ENCODE results near the gene CPNE8. TPM values are rescaled to one million over a fixed set of nuclear protein-coding genes. Genes with fewer than 3 reads are reported as not detected.

Gene CPNE8
- total RNA-seq, 1 donor from 2014 or later: 9.4 TPM

DNA sequence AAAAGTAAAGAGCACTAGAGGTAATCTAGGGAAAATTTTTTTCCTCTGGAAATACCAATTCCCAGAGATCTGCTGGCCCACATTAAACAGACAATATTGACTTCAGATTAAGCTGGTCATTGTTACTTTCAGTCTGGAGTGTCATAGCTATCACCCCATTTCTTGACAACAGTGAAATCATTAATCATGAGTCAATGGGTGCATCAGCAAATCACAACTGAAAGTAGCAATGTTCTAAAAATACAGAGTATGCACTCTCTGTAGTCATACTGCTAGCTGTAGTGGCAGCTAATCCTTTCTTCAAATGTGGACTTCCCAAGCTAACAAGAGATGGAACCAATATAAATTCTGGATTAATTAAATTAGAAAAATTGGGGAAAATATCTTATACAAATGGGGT lies 129.9 kb downstream of the CPNE8 start:
- Histone ChIP-seq H3K27ac (ENCODE audit: low read depth, low read length) (no peak overlapping the region), H4K20me1 (ENCODE audit: insufficient read depth, low read length) (no peaks in the 10 kb centered on the region), H3K27me3 (ENCODE audit: insufficient read depth, low read length) (no peaks in the 10 kb centered on the region), H3K9ac (ENCODE audit: low read length) (no peak overlapping the region), H3K4me2 (ENCODE audit: low read length) (no peak overlapping the region), H3K4me3 (ENCODE audit: insufficient read depth, low read depth, low read length) (no peak overlapping the region), H3K4me1 (ENCODE audit: insufficient read depth, low read length) (no peaks in the 10 kb centered on the region), H3K9me3 (ENCODE audit: insufficient read depth, low read depth, low read length) (no peaks in the 10 kb centered on the region), H3K79me2 (ENCODE audit: insufficient read depth, low read length) (no peaks in the 10 kb centered on the region), H2AFZ (ENCODE audit: low read depth, low read length) (no peak overlapping the region), H3K36me3 (ENCODE audit: insufficient read depth, low read length) (no peaks in the 10 kb centered on the region)
- TF ChIP-seq, protein P1, sequence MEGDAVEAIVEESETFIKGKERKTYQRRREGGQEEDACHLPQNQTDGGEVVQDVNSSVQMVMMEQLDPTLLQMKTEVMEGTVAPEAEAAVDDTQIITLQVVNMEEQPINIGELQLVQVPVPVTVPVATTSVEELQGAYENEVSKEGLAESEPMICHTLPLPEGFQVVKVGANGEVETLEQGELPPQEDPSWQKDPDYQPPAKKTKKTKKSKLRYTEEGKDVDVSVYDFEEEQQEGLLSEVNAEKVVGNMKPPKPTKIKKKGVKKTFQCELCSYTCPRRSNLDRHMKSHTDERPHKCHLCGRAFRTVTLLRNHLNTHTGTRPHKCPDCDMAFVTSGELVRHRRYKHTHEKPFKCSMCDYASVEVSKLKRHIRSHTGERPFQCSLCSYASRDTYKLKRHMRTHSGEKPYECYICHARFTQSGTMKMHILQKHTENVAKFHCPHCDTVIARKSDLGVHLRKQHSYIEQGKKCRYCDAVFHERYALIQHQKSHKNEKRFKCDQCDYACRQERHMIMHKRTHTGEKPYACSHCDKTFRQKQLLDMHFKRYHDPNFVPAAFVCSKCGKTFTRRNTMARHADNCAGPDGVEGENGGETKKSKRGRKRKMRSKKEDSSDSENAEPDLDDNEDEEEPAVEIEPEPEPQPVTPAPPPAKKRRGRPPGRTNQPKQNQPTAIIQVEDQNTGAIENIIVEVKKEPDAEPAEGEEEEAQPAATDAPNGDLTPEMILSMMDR (IDR thresholded peaks at IDR 0.05; ENCODE audit: insufficient read depth, low read depth, low read length): no peak
- no peak for TF ChIP-seq EZH2 (IDR thresholded peaks at IDR 0.05; ENCODE audit: insufficient read depth, low read length)
- Mint-ChIP-seq H3K27ac (ENCODE audit: unreplicated experiment) (no peak overlapping the region), H3K4me3 (ENCODE audit: unreplicated experiment) (no peak overlapping the region), H3K36me3 (ENCODE audit: low read depth, unreplicated experiment) (no peaks in the 10 kb centered on the region), H3K9me3 (ENCODE audit: unreplicated experiment) (no peaks in the 10 kb centered on the region), H3K27me3 (ENCODE audit: low read depth, unreplicated experiment) (no peaks in the 10 kb centered on the region), H3K4me1 (ENCODE audit: low read depth, unreplicated experiment) (no peaks in the 10 kb centered on the region)
- DNase-seq (ENCODE audit: low read depth) (no peak), FAIRE-seq (no peak)

DNA sequence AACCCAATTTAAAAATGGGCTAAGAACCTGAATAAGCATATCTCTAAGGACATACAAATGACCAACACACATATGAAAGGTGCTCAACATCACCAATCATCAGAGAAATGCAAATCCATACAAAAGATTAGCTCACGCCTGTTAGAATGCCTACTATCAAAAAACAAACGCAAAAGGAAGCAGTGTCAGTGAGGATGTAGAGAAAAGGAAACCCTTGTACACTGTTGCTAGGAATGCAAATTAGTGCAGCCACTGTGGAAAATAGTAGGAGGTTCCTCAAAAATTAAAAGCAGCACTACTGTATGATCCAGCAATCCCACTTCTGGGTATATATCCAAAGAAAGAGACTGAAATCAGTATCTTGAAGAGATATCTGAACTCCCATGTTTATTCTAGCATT lies 133.0 kb downstream of the CPNE8 start:
- Histone ChIP-seq H3K27me3 (ENCODE audit: insufficient read depth, low read length) (no peaks in the 10 kb centered on the region), H3K4me3 (ENCODE audit: insufficient read depth, low read depth, low read length) (no peak overlapping the region), H3K36me3 (ENCODE audit: insufficient read depth, low read length) (no peaks in the 10 kb centered on the region), H3K4me2 (ENCODE audit: low read length) (no peak overlapping the region), H3K9ac (ENCODE audit: low read length) (no peak overlapping the region), H3K9me3 (ENCODE audit: insufficient read depth, low read depth, low read length) (no peaks in the 10 kb centered on the region), H3K27ac (ENCODE audit: low read depth, low read length) (no peak overlapping the region), H4K20me1 (ENCODE audit: insufficient read depth, low read length) (no peaks in the 10 kb centered on the region), H3K4me1 (ENCODE audit: insufficient read depth, low read length) (no peaks in the 10 kb centered on the region), H2AFZ (ENCODE audit: low read depth, low read length) (no peak overlapping the region), H3K79me2 (ENCODE audit: insufficient read depth, low read length) (no peaks in the 10 kb centered on the region)
- FAIRE-seq (no peak), DNase-seq (ENCODE audit: low read depth) (no peak)
- TF ChIP-seq EZH2 (IDR thresholded peaks at IDR 0.05; ENCODE audit: insufficient read depth, low read length): no peak
- TF ChIP-seq, protein P1 (IDR thresholded peaks at IDR 0.05; ENCODE audit: insufficient read depth, low read depth, low read length): no peak
- no peaks in the 10 kb centered on the region for H3K4me1 Mint-ChIP-seq (ENCODE audit: low read depth, unreplicated experiment)
- no peaks in the 10 kb centered on the region for H3K9me3 Mint-ChIP-seq (ENCODE audit: unreplicated experiment)
- H3K4me3 Mint-ChIP-seq (ENCODE audit: unreplicated experiment): no peak overlapping the region
- no peak overlapping the region for H3K27ac Mint-ChIP-seq (ENCODE audit: unreplicated experiment)
- H3K36me3 Mint-ChIP-seq (ENCODE audit: low read depth, unreplicated experiment): no peaks in the 10 kb centered on the region
- H3K27me3 Mint-ChIP-seq (ENCODE audit: low read depth, unreplicated experiment): no peaks in the 10 kb centered on the region

DNA sequence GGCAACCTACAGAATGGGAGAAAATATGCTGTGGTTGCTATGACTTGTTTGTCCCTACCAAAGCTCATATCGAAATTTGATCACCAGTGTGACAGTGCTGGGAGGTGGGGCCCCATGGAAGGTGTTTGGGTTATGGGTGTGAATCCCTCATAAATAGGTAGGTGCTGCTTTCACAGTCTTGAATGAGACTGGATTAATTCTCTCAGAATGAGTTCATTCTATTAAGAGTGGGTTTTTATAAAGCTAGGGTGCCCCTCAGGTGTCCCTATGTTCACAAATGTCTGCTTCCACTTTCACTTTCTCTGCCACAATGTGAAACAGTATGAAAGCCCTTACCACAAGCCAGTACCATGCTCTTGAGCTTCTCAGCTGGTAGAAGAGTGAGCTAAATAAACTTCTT lies 133.5 kb downstream of the CPNE8 start:
- no peak overlapping the region for H3K9ac ChIP-seq (ENCODE audit: low read length)
- H3K9me3 Mint-ChIP-seq (ENCODE audit: unreplicated experiment): no peaks in the 10 kb centered on the region
- no peak overlapping the region for H2AFZ ChIP-seq (ENCODE audit: low read depth, low read length)
- TF ChIP-seq, protein P1 (IDR thresholded peaks at IDR 0.05; ENCODE audit: insufficient read depth, low read depth, low read length): no peak
- TF ChIP-seq EZH2 (IDR thresholded peaks at IDR 0.05; ENCODE audit: insufficient read depth, low read length): no peak
- H3K4me3 ChIP-seq (ENCODE audit: insufficient read depth, low read depth, low read length): no peak overlapping the region
- no peaks in the 10 kb centered on the region for H3K27me3 ChIP-seq (ENCODE audit: insufficient read depth, low read length)
- no peak overlapping the region for H3K4me3 Mint-ChIP-seq (ENCODE audit: unreplicated experiment)
- no peaks in the 10 kb centered on the region for H3K9me3 ChIP-seq (ENCODE audit: insufficient read depth, low read depth, low read length)
- no peaks in the 10 kb centered on the region for H3K4me1 Mint-ChIP-seq (ENCODE audit: low read depth, unreplicated experiment)
- H3K79me2 ChIP-seq (ENCODE audit: insufficient read depth, low read length): no peaks in the 10 kb centered on the region
- H4K20me1 ChIP-seq (ENCODE audit: insufficient read depth, low read length): no peaks in the 10 kb centered on the region
- no peaks in the 10 kb centered on the region for H3K36me3 ChIP-seq (ENCODE audit: insufficient read depth, low read length)
- no peak overlapping the region for H3K27ac Mint-ChIP-seq (ENCODE audit: unreplicated experiment)
- no peaks in the 10 kb centered on the region for H3K36me3 Mint-ChIP-seq (ENCODE audit: low read depth, unreplicated experiment)
- no peak for DNase-seq (ENCODE audit: low read depth)
- no peak overlapping the region for H3K27ac ChIP-seq (ENCODE audit: low read depth, low read length)
- no peak for FAIRE-seq
- H3K4me2 ChIP-seq (ENCODE audit: low read length): no peak overlapping the region
- H3K4me1 ChIP-seq (ENCODE audit: insufficient read depth, low read length): no peaks in the 10 kb centered on the region
- no peaks in the 10 kb centered on the region for H3K27me3 Mint-ChIP-seq (ENCODE audit: low read depth, unreplicated experiment)
